OCI-LY7 (cell line): ENCODE measurements around the gene ADSS1.

Source experiments
- EZH2phosphoT487 ChIP-seq: fragments of 200-600 bp; sonication (generic); IDR thresholded peaks from 2 replicates; pipeline ENCODE4 v1.6.1; 2018; ENCODE audit warnings: low read depth, borderline replicate concordance, mild to moderate bottlenecking, mixed run types, antibody characterized with exemption, low read length, moderate library complexity, mixed read lengths
- TF ChIP-seq, protein P1 (sequence below): fragments of 200-600 bp; sonication (generic); conservative IDR thresholded peaks from 2 replicates; pipeline ENCODE4 v1.5.1; 2014; ENCODE audit warnings: mild to moderate bottlenecking, antibody characterized with exemption, low read length, moderate library complexity, mixed read lengths

- TF ChIP-seq, protein P1, sequence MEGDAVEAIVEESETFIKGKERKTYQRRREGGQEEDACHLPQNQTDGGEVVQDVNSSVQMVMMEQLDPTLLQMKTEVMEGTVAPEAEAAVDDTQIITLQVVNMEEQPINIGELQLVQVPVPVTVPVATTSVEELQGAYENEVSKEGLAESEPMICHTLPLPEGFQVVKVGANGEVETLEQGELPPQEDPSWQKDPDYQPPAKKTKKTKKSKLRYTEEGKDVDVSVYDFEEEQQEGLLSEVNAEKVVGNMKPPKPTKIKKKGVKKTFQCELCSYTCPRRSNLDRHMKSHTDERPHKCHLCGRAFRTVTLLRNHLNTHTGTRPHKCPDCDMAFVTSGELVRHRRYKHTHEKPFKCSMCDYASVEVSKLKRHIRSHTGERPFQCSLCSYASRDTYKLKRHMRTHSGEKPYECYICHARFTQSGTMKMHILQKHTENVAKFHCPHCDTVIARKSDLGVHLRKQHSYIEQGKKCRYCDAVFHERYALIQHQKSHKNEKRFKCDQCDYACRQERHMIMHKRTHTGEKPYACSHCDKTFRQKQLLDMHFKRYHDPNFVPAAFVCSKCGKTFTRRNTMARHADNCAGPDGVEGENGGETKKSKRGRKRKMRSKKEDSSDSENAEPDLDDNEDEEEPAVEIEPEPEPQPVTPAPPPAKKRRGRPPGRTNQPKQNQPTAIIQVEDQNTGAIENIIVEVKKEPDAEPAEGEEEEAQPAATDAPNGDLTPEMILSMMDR: no peak
- no peak for TF ChIP-seq EZH2phosphoT487
These were observed 26.7 kb upstream of the ADSS1 start for GRCh38 chr14:104697317-104697703.
